LNCAP (cell line): Measurements from ENCODE around the gene DAAM1.

ENCODE experiments used
- TF ChIP-seq, protein P1 (sequence below): fragments of 450-650 bp; IDR thresholded peaks from 2 replicates; pipeline ENCODE4 v1.5.1; 2017; ENCODE audit warnings: mild to moderate bottlenecking

The DAAM1 gene

DNA sequence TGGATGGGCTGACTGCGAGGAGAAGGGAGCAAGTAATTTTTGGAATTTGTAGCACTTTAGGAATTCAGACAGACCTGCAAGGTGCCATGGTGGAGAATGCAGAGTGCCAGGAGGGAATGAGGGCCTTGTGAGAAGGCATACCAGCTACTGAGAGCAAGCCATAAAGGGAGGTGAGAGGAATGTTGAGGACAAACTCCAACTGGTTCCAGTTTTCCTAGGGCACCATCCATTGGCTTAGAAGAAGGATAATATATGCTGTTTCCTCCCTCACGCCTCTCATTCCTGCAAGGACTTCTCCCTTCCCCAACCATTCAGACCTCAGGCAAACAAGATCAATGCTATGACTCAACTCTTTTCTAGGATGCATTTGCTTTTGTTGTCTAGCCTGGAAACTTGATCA, 11.2 kb upstream of the DAAM1 start:
- TF ChIP-seq, protein P1, sequence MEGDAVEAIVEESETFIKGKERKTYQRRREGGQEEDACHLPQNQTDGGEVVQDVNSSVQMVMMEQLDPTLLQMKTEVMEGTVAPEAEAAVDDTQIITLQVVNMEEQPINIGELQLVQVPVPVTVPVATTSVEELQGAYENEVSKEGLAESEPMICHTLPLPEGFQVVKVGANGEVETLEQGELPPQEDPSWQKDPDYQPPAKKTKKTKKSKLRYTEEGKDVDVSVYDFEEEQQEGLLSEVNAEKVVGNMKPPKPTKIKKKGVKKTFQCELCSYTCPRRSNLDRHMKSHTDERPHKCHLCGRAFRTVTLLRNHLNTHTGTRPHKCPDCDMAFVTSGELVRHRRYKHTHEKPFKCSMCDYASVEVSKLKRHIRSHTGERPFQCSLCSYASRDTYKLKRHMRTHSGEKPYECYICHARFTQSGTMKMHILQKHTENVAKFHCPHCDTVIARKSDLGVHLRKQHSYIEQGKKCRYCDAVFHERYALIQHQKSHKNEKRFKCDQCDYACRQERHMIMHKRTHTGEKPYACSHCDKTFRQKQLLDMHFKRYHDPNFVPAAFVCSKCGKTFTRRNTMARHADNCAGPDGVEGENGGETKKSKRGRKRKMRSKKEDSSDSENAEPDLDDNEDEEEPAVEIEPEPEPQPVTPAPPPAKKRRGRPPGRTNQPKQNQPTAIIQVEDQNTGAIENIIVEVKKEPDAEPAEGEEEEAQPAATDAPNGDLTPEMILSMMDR, result no peak

DNA sequence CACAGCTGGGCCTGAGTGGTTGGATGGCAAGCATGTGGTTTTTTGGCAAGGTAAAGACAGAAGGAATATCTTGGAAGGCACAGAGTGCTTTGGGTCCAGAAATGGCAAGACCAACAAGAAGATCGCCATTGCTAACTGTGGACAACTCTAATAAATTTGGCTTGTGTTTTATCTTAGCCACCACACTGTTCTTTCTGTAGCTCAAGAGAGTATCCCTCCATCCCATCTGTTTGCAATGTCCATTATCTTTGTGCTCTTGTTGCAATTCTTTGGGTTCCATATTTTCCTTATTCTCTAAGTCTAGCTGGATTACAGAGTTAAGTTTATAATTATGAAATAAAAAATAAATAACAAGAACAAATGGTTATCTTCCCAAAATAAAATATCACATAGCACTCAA, 6.7 kb upstream of the DAAM1 start:
- TF ChIP-seq, protein P1, result no peak

DNA sequence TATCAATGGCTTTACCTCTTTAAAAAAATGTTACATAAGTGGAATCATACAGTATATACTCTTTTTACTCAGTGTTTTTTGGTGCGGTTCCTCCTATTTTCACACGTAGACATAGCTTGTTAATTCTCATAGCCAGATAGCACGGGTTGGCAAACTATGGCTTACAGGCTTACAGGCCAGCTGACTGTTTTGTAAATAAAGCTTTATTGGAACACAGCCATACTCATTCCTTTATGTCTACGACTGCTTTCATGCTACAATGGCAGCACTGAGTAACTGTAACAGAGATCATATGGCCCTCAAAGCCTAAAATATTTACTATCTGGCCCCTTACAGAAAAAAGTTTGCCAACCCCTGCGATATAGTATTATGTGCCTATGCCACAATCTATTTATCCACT, 5.8 kb upstream of the DAAM1 start:
- TF ChIP-seq, protein P1, result no peak

DNA sequence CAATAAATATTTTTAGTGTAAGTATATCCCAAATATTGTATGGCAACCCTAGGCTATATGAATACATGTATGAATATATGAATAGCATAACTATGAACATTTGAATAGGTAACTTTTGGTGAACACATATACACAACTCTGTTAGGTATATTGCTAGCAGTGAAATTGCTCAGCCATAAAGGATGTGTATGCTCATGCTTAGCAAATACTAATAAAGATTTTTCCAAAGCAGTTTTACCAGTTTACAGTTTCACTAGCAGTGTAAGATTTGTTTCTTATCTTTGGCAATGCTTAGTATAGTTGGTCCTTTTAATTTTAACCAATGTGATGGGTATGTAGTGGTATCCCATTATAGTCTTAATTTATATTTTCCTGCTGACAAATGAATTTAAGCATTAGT, 5.3 kb upstream of the DAAM1 start:
- TF ChIP-seq, protein P1, result no peak

DNA sequence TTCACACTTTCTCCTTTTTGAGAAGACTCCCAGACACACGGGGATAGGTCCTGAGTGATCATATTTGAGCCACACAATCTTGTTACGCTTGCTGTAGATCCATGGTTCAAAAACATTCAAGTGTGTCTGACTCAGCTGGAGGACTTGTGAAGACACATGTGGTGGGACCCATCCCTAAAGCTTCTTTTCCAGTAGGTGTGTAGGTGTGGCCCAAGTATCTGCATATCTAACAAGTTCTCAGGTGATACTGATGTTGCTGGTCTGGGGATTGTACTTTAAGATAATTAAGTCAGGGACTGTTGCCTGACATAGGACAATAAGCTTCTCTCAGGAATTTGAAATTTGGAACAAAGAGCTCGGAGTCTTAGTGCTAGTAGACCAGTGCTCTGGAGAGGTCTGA, 4.1 kb upstream of the DAAM1 start:
- TF ChIP-seq, protein P1, result no peak

DNA sequence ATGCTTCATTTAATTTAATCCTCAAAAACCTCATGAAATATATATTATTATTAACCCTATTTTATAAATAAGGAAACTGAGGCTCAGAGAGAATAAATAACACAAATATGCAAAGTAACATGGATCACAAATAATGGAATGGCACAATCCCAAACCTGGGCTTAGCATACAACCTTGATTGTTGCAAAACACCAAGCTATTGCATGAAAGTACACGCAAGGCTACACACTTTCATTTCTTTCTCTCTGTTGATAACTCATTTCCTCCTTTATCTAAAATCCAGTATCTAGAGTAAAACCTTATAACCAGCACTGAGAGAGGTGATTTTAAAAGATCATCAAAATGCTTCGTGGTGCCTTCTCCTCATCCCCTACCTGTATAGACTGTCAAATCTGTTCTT, 2.8 kb upstream of the DAAM1 start:
- TF ChIP-seq, protein P1, result no peak

DNA sequence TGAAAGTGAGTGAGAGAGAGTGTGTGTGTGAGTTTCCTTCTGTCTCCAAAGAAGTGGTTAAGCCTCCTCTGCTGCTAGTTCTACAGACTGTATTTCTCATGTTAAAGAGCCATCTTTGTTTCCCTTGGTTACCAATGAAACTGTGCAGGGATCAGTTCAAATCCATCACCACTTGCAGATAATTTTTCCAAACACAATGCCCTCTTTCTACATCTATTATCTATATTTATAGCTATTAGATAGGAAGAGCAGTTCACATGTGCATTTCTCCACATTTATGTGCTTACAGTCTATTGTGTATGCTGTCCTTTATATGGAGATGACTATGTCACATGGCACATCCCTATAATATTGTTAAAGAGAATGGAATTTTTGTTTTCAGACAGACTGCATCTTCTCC, 2.2 kb upstream of the DAAM1 start:
- TF ChIP-seq, protein P1, result no peak

DNA sequence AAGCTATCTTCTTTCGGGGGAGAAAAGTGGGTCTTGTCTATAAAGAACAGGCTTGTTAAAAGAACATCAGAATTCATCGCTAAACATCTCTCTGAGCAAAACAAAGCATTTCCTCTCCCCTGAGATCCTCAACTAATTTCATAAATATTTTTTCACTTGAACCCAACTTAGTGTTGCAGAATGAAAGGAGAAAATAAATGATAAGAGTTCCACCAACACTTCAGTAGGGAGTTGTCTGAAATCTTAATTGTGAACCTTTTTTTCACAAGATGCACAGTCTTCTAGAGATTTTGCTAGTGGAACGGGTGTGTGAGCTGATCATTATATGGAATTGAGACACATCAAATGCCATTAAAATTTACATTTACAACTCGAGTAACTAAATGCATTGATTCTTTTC, 1.3 kb upstream of the DAAM1 start:
- TF ChIP-seq, protein P1, result no peak
